Esophagus muscularis mucosa (tissue), 3 donors: ENCODE measurements around the gene UFSP1.

Experiments used
- POLR2A ChIP-seq: fragments of 450-650 bp; IDR thresholded peaks from one replicate; pipeline ENCODE4 v1.6.1; 2017; ENCODE audit warnings: antibody characterized with exemption, moderate library complexity, mild to moderate bottlenecking, low read depth
- POLR2AphosphoS5 ChIP-seq, 2 donors: sonication (generic); formaldehyde crosslinking; IDR thresholded peaks; one replicate each; pipeline ENCODE4 v1.6.1; 2017; ENCODE audit warnings: antibody characterized with exemption in 2 of 2
- TF ChIP-seq, protein P1 (sequence below), 3 experiments: fragments of 200-600 bp in 2 of 3; fragments of 450-650 bp in 1 of 3; sonication (generic) in 2 of 3; IDR thresholded peaks; one replicate each; pipeline ENCODE4 v1.5.1; 2017 to 2019; ENCODE audit warnings: antibody characterized with exemption in 3 of 3, mild to moderate bottlenecking in 2 of 3, moderate library complexity in 1 of 3

DNA sequence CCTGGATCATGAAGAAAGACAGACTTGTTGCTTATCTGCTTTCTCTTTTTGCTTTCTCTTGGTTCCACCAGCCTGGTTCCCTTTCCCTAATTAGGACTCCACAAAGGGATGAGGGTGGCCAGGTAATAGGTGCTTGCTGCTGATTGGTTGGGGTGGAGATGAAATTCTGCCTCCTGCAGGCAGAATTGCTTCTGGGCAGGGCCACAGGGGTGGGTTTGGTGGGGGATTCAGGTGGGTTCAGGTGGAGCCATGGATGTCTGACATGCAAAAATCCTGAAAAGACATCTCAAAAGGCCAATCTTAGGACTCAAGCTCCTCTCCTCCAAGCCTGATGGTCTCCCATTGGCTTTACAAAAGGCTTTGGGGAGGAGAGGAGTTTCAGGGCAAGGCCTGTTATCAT, 31.5 kb upstream of the UFSP1 start:
- TF ChIP-seq, protein P1, sequence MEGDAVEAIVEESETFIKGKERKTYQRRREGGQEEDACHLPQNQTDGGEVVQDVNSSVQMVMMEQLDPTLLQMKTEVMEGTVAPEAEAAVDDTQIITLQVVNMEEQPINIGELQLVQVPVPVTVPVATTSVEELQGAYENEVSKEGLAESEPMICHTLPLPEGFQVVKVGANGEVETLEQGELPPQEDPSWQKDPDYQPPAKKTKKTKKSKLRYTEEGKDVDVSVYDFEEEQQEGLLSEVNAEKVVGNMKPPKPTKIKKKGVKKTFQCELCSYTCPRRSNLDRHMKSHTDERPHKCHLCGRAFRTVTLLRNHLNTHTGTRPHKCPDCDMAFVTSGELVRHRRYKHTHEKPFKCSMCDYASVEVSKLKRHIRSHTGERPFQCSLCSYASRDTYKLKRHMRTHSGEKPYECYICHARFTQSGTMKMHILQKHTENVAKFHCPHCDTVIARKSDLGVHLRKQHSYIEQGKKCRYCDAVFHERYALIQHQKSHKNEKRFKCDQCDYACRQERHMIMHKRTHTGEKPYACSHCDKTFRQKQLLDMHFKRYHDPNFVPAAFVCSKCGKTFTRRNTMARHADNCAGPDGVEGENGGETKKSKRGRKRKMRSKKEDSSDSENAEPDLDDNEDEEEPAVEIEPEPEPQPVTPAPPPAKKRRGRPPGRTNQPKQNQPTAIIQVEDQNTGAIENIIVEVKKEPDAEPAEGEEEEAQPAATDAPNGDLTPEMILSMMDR (IDR thresholded peaks at IDR 0.05), result no peak
- TF ChIP-seq POLR2A (no peak), POLR2AphosphoS5 (IDR thresholded peaks at IDR 0.05) (no peak)
